ENCODE data around the gene LRCOL1. TPM values are rescaled to one million over a fixed set of nuclear protein-coding genes. Genes with fewer than 3 reads are reported as not detected.

LRCOL1 gene
- total and polyA plus RNA-seq, 7 donors: 0.49 to 1.4 (median 0.55) TPM; not detected in 4

DNA sequence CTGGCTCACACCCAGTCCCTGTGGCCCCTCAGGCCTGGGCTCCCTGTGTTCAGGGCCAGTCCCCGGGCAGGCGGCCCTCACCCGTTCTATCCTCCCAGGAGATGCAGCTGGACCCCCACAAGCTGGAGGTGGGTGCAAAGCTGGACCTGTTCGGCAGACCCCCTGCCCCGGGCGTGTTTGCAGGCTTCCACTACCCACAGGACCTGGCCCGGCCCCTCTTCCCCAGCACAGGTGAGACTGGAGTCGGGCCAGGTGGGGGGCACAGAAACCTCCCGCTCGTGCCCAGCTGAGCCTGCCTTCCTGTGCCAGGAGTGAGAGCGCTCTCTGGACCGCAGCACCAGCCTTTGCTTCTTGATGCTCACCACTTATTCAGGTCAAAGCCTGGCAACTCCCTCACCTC, 33.7 kb downstream of the LRCOL1 start:
- no peak overlapping the region for H3K27ac ChIP-seq
- H3K4me3 ChIP-seq: no peak overlapping the region
- peaks cover 0 to 90% (median 28%) of the 10 kb centered on the region in 4 donors for H3K36me3 ChIP-seq
- H3K27me3 ChIP-seq: no peaks in the 10 kb centered on the region
- no peaks in the 10 kb centered on the region for H3K9me3 ChIP-seq
- TF ChIP-seq POLR2A (IDR thresholded peaks at IDR 0.05) (no peak), EP300 (IDR thresholded peaks at IDR 0.05) (no peak), POLR2AphosphoS5 (IDR thresholded peaks at IDR 0.05) (no peak)
- TF ChIP-seq, protein P1, sequence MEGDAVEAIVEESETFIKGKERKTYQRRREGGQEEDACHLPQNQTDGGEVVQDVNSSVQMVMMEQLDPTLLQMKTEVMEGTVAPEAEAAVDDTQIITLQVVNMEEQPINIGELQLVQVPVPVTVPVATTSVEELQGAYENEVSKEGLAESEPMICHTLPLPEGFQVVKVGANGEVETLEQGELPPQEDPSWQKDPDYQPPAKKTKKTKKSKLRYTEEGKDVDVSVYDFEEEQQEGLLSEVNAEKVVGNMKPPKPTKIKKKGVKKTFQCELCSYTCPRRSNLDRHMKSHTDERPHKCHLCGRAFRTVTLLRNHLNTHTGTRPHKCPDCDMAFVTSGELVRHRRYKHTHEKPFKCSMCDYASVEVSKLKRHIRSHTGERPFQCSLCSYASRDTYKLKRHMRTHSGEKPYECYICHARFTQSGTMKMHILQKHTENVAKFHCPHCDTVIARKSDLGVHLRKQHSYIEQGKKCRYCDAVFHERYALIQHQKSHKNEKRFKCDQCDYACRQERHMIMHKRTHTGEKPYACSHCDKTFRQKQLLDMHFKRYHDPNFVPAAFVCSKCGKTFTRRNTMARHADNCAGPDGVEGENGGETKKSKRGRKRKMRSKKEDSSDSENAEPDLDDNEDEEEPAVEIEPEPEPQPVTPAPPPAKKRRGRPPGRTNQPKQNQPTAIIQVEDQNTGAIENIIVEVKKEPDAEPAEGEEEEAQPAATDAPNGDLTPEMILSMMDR (IDR thresholded peaks at IDR 0.05): no peak
- no peaks in the 10 kb centered on the region for H3K4me1 ChIP-seq
- intact Hi-C loops (cut with DNase I): no loop called here
- DNase-seq: no peak
- 96% methylated on average over 12 of the region's 12 CpGs for WGBS, 2 donors

DNA sequence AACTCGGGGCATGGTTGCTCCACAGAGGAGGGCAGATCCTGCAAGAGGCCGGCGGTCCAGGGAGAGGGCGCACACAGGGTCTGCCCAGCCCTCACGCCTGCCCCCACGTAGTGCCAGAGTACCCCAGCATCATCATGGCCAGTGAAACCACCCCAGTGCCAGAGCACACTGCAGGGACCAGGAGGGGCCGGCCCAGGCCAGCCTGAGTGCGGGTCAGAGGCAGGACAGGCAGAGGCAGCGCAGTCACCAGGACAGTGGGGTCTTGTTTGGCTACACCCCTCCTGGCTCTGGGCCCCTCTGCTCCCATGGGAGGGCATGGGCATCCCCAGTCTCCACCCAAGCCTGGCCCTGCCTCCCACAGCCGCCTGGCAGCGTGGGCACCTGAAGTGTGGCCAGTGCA, 34.7 kb downstream of the LRCOL1 start:
- Histone ChIP-seq H3K27me3 (no peaks in the 10 kb centered on the region), H3K36me3 (peaks cover 6 to 90% (median 31%) of the 10 kb centered on the region in 4 donors), H3K4me3 (no peak overlapping the region), H3K9me3 (no peaks in the 10 kb centered on the region), H3K27ac (no peak overlapping the region), H3K4me1 (no peaks in the 10 kb centered on the region)
- DNase-seq: no peak
- intact Hi-C loops (cut with DNase I): no loop called here
- TF ChIP-seq POLR2AphosphoS5 (IDR thresholded peaks at IDR 0.05): no peak
- TF ChIP-seq POLR2A (IDR thresholded peaks at IDR 0.05): no peak
- TF ChIP-seq, protein P1 (IDR thresholded peaks at IDR 0.05): no peak
- no peak for TF ChIP-seq EP300 (IDR thresholded peaks at IDR 0.05)
- 96% methylated on average over 11 of the region's 11 CpGs for WGBS, 2 donors

DNA sequence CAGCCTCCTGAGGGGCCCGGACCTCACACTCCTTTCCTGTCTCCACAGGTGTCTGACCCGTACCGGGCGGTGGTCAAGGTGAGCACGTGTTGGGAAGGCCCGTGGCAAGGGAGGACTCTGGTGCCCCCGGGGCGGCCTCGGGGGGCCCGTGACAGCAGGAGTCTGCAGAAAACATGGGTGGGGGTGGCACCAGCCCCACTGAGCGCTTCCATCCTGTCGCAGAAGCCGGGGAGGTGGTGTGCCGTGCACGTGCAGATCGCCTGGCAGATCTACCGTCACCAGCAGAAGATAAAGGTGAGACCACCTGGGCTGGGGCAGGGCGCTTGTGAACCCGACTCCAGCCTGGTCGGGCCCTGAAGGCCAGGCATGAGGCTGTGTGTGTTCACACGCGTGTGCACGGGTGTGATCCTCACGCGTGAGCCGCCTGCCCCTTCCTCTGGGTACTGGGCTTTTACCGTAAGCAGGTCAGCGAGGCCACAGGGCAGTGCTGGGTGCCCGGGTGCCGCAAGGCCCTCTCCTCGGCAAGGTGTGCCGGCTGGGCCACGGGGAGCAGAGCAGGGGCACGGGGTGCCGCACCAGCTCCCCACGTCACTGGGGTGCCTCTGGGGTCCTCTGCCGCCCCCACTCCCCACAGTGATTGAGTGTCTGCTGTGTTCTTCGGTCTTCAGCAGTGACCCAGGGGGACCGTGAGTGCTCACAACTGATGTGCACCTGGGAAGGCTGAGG, 35.9 kb downstream of the LRCOL1 start:
- no peaks in the 10 kb centered on the region for H3K9me3 ChIP-seq
- H3K36me3 ChIP-seq: peaks cover 12 to 88% (median 35%) of the 10 kb centered on the region in 4 donors
- no peak for TF ChIP-seq POLR2A (IDR thresholded peaks at IDR 0.05)
- TF ChIP-seq, protein P1 (IDR thresholded peaks at IDR 0.05): no peak
- no peak for TF ChIP-seq POLR2AphosphoS5 (IDR thresholded peaks at IDR 0.05)
- TF ChIP-seq EP300 (IDR thresholded peaks at IDR 0.05): no peak
- no peak overlapping the region for H3K27ac ChIP-seq
- H3K4me3 ChIP-seq: no peak overlapping the region
- 96 to 97% methylated on average over 39 of the region's 39 CpGs for WGBS, 2 donors
- H3K4me1 ChIP-seq: no peaks in the 10 kb centered on the region
- H3K27me3 ChIP-seq: no peaks in the 10 kb centered on the region
- DNase-seq: no peak
- intact Hi-C loops (cut with DNase I): no loop called here

DNA sequence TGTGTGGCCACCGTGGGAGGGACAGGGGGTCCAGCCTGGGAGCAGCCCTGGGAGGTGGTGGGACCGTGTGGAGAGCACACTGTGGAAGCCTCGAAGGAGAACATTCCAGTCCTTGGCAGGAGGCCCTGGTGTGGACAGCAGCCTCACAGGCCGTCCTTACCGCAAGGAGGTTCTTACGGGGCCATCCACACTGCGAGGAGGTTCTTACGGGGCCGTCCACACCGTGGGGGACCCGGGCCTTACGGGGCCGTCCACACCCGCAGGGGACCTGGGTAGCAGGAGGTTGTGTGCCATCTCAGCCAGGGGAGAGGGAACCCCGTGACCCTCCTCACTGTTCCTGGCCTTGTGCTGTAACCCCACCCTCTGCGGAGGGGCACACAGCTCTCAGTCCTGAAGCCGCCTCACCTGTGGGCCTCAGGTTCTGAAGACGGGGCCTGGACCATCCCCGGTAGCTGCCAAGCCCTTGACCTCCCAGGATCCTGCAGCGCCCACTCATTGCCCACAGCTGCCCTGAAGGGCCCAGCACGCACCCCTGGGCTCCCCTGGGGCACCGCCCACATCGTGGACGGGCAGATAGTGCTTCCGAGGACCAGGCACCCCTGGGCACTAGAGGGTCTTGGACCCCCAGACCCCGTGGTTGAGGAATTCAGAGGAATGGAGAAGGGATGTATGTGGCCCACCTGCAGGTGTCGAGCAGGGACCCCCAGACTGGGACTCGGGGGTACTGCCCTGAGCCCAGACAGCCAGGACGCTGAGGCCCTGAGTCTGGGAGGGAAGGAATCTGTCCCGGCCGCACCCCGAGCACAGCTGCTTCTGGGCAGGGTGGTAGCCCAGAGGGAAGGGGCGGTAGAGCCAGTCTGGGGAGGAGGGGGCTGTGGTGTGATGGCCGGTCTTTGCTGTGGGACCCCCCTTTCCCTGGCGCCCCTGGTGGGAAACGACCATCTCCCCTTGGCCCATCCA, 37.3 kb downstream of the LRCOL1 start:
- intact Hi-C loops (cut with DNase I): no loop called here
- no peak overlapping the region for H3K4me3 ChIP-seq
- peaks cover 12 to 82% (median 33%) of the 10 kb centered on the region in 4 donors for H3K36me3 ChIP-seq
- no peak for DNase-seq
- H3K27me3 ChIP-seq: no peaks in the 10 kb centered on the region
- WGBS, 2 donors: 92 to 94% methylated on average over 36 of the region's 36 CpGs
- no peak overlapping the region for H3K27ac ChIP-seq
- no peaks in the 10 kb centered on the region for H3K9me3 ChIP-seq
- TF ChIP-seq, protein P1 (IDR thresholded peaks at IDR 0.05): no peak
- no peak for TF ChIP-seq POLR2A (IDR thresholded peaks at IDR 0.05)
- no peak for TF ChIP-seq EP300 (IDR thresholded peaks at IDR 0.05)
- no peak for TF ChIP-seq POLR2AphosphoS5 (IDR thresholded peaks at IDR 0.05)
- no peaks in the 10 kb centered on the region for H3K4me1 ChIP-seq
